Mesendoderm (in vitro differentiated cells): ENCODE data around the gene ATP10A.
"Not testable (repeated sequence)": the region's sequence is repeated elsewhere in the genome, so short reads cannot be mapped to it uniquely, and the experiment has no call there.

Experiments used
- DNase-seq: peaks from one replicate; pipeline ENCODE4 v3.0.0; 2013
- H2AK5ac ChIP-seq: 2 replicates; pipeline ENCODE4 v1.6.1; 2013; ENCODE audit warnings: low read length, inconsistent platforms
- H2BK120ac ChIP-seq: 2 replicates; pipeline ENCODE4 v1.6.1; 2013; ENCODE audit warnings: low read depth, mild to moderate bottlenecking, low read length, moderate library complexity, mixed read lengths
- H2BK15ac ChIP-seq: replicated peaks from 2 replicates; pipeline ENCODE4 v1.6.1; 2013; ENCODE audit warnings: low read depth, mild to moderate bottlenecking, moderate library complexity
- H2BK5ac ChIP-seq: 2 replicates; pipeline ENCODE4 v1.6.1; 2013; ENCODE audit warnings: low read length, inconsistent platforms
- H3K18ac ChIP-seq: 2 replicates; pipeline ENCODE4 v1.6.1; 2013; ENCODE audit warnings: mild to moderate bottlenecking, low read length, mixed read lengths
- H3K23ac ChIP-seq: one replicate; pipeline ENCODE4 v1.6.1; 2013; ENCODE audit warnings: low read length
- H3K27ac ChIP-seq: 2 replicates; pipeline ENCODE4 v1.5.1; 2013; ENCODE audit warnings: low read depth, mild to moderate bottlenecking, inconsistent platforms, low read length, moderate library complexity
- H3K27me3 ChIP-seq: 2 replicates; pipeline ENCODE4 v1.6.1; 2013; ENCODE audit warnings: low read length, control low read depth, mild to moderate bottlenecking, inconsistent platforms; ENCODE audit not compliant: insufficient read depth, poor library complexity
- H3K36me3 ChIP-seq: 2 replicates; pipeline ENCODE4 v1.6.1; 2013; ENCODE audit warnings: low read length, inconsistent platforms; ENCODE audit not compliant: control insufficient read depth, insufficient read depth
- H3K4ac ChIP-seq: one replicate; pipeline ENCODE4 v1.6.1; 2013; ENCODE audit warnings: low read depth, mild to moderate bottlenecking, low read length, moderate library complexity
- H3K4me1 ChIP-seq: 2 replicates; pipeline ENCODE4 v1.6.1; 2013; ENCODE audit warnings: low read depth, low read length, inconsistent platforms; ENCODE audit not compliant: control insufficient read depth
- H3K4me2 ChIP-seq: 2 replicates; pipeline ENCODE4 v1.6.1; 2013; ENCODE audit warnings: low read length
- H3K4me3 ChIP-seq: 2 replicates; pipeline ENCODE4 v1.5.1; 2013; ENCODE audit warnings: mild to moderate bottlenecking, low read length
- H3K56ac ChIP-seq: one replicate; pipeline ENCODE4 v1.6.1; 2013; ENCODE audit warnings: low read length
- H3K79me1 ChIP-seq: 2 replicates; pipeline ENCODE4 v1.6.1; 2013; ENCODE audit warnings: low read length, inconsistent platforms
- H3K79me2 ChIP-seq: 2 replicates; pipeline ENCODE4 v1.6.1; 2013; ENCODE audit warnings: mild to moderate bottlenecking, low read length; ENCODE audit not compliant: control insufficient read depth, insufficient read depth
- H3K9ac ChIP-seq: 2 replicates; pipeline ENCODE4 v1.6.1; 2013; ENCODE audit warnings: low read length, inconsistent platforms
- H4K5ac ChIP-seq: one replicate; pipeline ENCODE4 v1.6.1; 2013; ENCODE audit warnings: low read length
- H4K8ac ChIP-seq: one replicate; pipeline ENCODE4 v1.6.1; 2013; ENCODE audit warnings: low read depth, mild to moderate bottlenecking, control low read depth, low read length, moderate library complexity
- WGBS: extraction: QIAGEN DNeasy Blood & Tissue Kit; methylation state at CpG from one replicate; pipeline ENCODE4 v1.1.7; 2013; ENCODE audit warnings: low lambda C conversion rate, missing lambda C conversion rate; ENCODE audit not compliant: insufficient coverage; ENCODE audit errors: extremely low coverage; 5-methylcytosine and 5-hydroxymethylcytosine counted together

ATP10A gene

DNA sequence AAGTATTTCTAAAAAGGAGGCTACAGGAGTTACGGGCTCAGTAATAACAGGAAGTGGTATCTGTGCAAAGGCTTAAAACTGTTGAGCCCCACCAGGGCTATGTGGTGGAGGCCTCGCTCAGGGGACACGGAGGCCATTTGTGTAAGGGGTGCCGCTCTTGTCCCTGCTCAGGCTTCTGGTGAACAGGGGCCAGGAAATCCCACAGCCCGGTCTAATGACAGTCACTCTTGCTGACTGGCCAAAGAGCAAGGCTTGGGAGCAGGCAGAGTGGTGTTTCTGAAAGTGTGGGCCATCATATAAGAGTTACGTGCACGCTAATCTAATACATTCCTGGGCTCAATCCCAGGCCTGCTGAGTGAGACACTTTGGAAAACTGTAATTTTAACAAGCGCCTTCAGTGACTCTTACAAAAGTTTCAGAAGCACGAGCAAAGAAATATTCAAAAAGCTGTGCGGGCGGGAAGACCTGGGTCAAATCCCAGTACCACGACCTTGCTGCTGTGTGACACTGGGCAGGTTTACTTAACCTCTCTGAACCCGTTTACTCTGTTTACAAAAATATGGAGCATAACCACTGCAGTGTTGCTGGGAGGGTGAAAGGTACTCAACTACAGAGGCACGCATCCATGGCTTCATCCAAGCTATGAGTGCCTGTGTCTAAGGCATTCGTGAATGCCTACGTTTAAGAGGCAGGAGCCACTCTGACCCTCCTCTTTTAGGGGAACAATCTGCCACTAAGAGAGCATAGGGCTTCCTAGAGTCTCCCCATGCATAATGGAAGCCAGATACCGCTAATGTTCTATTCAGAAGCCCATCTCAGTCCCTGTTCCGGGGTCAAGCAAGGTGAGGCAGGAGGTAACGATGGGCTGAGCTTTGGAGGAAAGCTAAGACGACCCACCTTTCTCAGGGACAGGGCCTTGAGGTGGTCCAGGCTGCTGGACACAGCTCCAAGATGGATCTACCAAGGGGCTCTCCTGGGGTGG, 2.0 kb downstream of the ATP10A start:
- no peak for DNase-seq
- Histone ChIP-seq H2BK120ac (no peak overlapping the region), H3K27ac (no peak overlapping the region), H3K9ac (no peak overlapping the region), H2BK15ac (no peak overlapping the region), H3K4me3 (no peak overlapping the region), H2AK5ac (no peak overlapping the region), H3K36me3 (no peaks in the 10 kb centered on the region), H3K18ac (no peak overlapping the region), H3K4me1 (no peaks in the 10 kb centered on the region), H3K79me1 (no peaks in the 10 kb centered on the region), H4K8ac (no peak overlapping the region), H3K56ac (no peak overlapping the region), H3K27me3 (peaks cover 19% of the 10 kb centered on the region), H3K4ac (no peak overlapping the region), H3K23ac (no peak overlapping the region), H3K4me2 (no peak overlapping the region), H4K5ac (no peak overlapping the region), H2BK5ac (no peak overlapping the region), H3K79me2 (no peaks in the 10 kb centered on the region)
- WGBS = no CpG with 5 or more reads among the region's 20 CpGs

- DNase-seq = no peak
- H3K4me3 ChIP-seq = no peak overlapping the region
- no peak overlapping the region for H3K27ac ChIP-seq
- H3K27me3 ChIP-seq = peaks cover 19% of the 10 kb centered on the region
- no CpG with 5 or more reads among the region's 15 CpGs for WGBS
- H3K4ac ChIP-seq = no peak overlapping the region
- no peak overlapping the region for H2BK120ac ChIP-seq
- H3K18ac ChIP-seq = no peak overlapping the region
- H2BK5ac ChIP-seq = no peak overlapping the region
- no peak overlapping the region for H3K9ac ChIP-seq
- H3K79me2 ChIP-seq = no peaks in the 10 kb centered on the region
- no peak overlapping the region for H2AK5ac ChIP-seq
- no peaks in the 10 kb centered on the region for H3K4me1 ChIP-seq
- no peak overlapping the region for H3K4me2 ChIP-seq
- no peaks in the 10 kb centered on the region for H3K79me1 ChIP-seq
- no peak overlapping the region for H4K5ac ChIP-seq
- no peak overlapping the region for H2BK15ac ChIP-seq
- H4K8ac ChIP-seq = no peak overlapping the region
- H3K36me3 ChIP-seq = no peaks in the 10 kb centered on the region
- no peak overlapping the region for H3K56ac ChIP-seq
- no peak overlapping the region for H3K23ac ChIP-seq
Measured at GRCh38 chr15:25859838-25860645, 3.1 kb downstream of the ATP10A start.

- H3K79me2 ChIP-seq = no peaks in the 10 kb centered on the region
- no peak overlapping the region for H2BK5ac ChIP-seq
- peak overlapping the region; percentile 58 for H3K56ac ChIP-seq
- H3K4me2 ChIP-seq = no peak overlapping the region
- no peak overlapping the region for H3K9ac ChIP-seq
- peaks cover 17% of the 10 kb centered on the region for H3K27me3 ChIP-seq
- no peak overlapping the region for H3K4ac ChIP-seq
- H3K4me1 ChIP-seq = no peaks in the 10 kb centered on the region
- no peak overlapping the region for H3K18ac ChIP-seq
- H4K5ac ChIP-seq = no peak overlapping the region
- no peaks in the 10 kb centered on the region for H3K79me1 ChIP-seq
- H2BK15ac ChIP-seq = no peak overlapping the region
- H3K27ac ChIP-seq = no peak overlapping the region
- no peak overlapping the region for H3K23ac ChIP-seq
- no peak overlapping the region for H2BK120ac ChIP-seq
- WGBS = no CpG with 5 or more reads among the region's 13 CpGs
- H3K36me3 ChIP-seq = no peaks in the 10 kb centered on the region
- H3K4me3 ChIP-seq = no peak overlapping the region
- H4K8ac ChIP-seq = no peak overlapping the region
- H2AK5ac ChIP-seq = no peak overlapping the region
- DNase-seq = peak; percentile 37
Measured at GRCh38 chr15:25858952-25859760, 4.0 kb downstream of the ATP10A start.

DNA sequence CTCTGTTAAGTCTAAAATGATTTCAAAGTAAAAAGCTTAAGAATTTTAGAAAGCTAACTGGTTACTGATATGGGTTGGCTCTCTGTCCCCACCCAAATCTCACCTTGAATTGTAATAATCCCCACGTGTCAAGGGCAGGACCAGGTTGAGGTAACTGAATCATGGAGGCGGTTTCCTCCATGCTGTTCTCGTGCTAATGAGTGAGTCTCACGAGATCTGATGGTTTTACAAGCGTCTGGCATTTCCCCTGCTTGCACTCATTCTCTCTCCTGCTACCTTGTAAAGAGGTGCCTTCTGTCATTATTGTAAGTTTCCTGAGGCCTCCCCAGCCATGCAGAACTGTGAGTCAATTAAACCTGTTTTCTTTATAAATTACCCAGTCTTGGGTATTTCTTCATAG, 7.1 kb downstream of the ATP10A start:
- H3K27me3 ChIP-seq, H3K56ac ChIP-seq, H3K18ac ChIP-seq, H4K5ac ChIP-seq, H2BK15ac ChIP-seq, H4K8ac ChIP-seq, H3K27ac ChIP-seq, H3K4ac ChIP-seq, H2BK120ac ChIP-seq, H3K4me2 ChIP-seq, H3K4me1 ChIP-seq, H3K23ac ChIP-seq, H3K79me1 ChIP-seq, H2AK5ac ChIP-seq, H3K36me3 ChIP-seq, H2BK5ac ChIP-seq, DNase-seq, H3K4me3 ChIP-seq, H3K79me2 ChIP-seq, H3K9ac ChIP-seq: not testable (repeated sequence)
- WGBS = no CpG with 5 or more reads among the region's 5 CpGs

- H3K27me3 ChIP-seq = no peaks in the 10 kb centered on the region
- H3K79me1 ChIP-seq = no peaks in the 10 kb centered on the region
- H3K18ac ChIP-seq = no peak overlapping the region
- no peak overlapping the region for H3K4me2 ChIP-seq
- DNase-seq = no peak
- no peak overlapping the region for H2AK5ac ChIP-seq
- no peak overlapping the region for H3K9ac ChIP-seq
- H3K23ac ChIP-seq = no peak overlapping the region
- no peak overlapping the region for H2BK15ac ChIP-seq
- H2BK5ac ChIP-seq = no peak overlapping the region
- H3K4me1 ChIP-seq = peaks cover 5% of the 10 kb centered on the region
- WGBS = no CpG with 5 or more reads among the region's 4 CpGs
- no peak overlapping the region for H4K8ac ChIP-seq
- no peaks in the 10 kb centered on the region for H3K36me3 ChIP-seq
- no peak overlapping the region for H3K56ac ChIP-seq
- no peak overlapping the region for H2BK120ac ChIP-seq
- H4K5ac ChIP-seq = no peak overlapping the region
- H3K4ac ChIP-seq = no peak overlapping the region
- no peak overlapping the region for H3K4me3 ChIP-seq
- no peak overlapping the region for H3K27ac ChIP-seq
- no peaks in the 10 kb centered on the region for H3K79me2 ChIP-seq
Measured at GRCh38 chr15:25852661-25853524, 10.2 kb downstream of the ATP10A start.
